Right ventricle myocardium superior (tissue), 1 donor: Measurements from ENCODE around the gene TCF12. TPM values are rescaled to one million over a fixed set of nuclear protein-coding genes. Genes with fewer than 3 reads are reported as not detected.
"Not testable (repeated sequence)": the region's sequence is repeated elsewhere in the genome, so short reads cannot be mapped to it uniquely, and the experiment has no call there.

Source experiments
- ATAC-seq: fragments of 200-7000 bp; cut with Tn5 transposase; one replicate; pipeline ENCODE4 v1.9.1; 2020; ENCODE audit warnings: mild to moderate bottlenecking; ENCODE audit not compliant: poor library complexity
- DNase-seq: peaks from one replicate; pipeline ENCODE4 v3.0.0-alpha.2; 2020
- intact Hi-C: fragments of 100-400 bp; cut with DNase I; formaldehyde crosslinking; loops from one replicate; pipeline ENCODE4 v1.11.2; 2022
- total RNA-seq: library from RNA; stranded (reverse); fragmentation: NEBNext Ultra II Directional; extraction: Animal tissue kit (Norgen Biotek cat#: 25700); gene quantifications from one replicate; pipeline ENCODE4 v1.2.1, GENCODE V29; 2021
- donor health status: DM: no; HTN: yes; CAD: no; lungs with severe emphysema.

The TCF12 gene
- total RNA-seq, 1 donor from 2014 or later = 32.9 TPM

DNA sequence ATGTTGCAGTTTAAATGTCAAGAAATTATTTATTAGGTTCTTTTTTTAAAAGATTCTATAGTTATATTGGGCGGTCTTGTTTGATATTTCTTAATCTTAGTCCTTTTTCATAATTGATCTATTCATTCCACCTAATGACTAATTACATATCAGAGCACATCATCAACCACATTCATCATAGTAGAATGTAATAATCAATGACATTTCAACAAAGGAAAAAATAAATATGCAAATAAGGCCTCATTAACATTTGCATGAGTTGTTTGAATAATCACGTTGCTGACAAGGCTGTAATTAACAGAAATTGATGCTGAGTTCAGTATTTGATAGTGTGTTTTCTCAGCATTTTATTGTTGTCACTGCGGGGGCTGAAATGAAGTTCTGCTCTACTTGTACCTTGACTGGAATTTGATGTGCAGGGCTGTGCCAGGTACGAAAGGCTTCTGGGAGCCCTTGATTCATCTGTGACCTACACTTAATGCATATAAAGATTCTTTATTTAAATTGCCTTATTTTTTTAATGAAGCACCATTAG is 215.7 kb downstream of the TCF12 start:
- DNase-seq (no peak), ATAC-seq (no peak)
- intact Hi-C loops = loop anchor here (10.0 kb wide), 1 partner anchor 219 kb away; the partner anchor contains the start of gene TCF12

GRCh38 chr15:57134851-57135250 is 216.4 kb downstream of the TCF12 start:
- DNase-seq (no peak), ATAC-seq (peak; percentile 23)
- intact Hi-C loops = loop anchor here (10.0 kb wide), 1 partner anchor 220 kb away; the partner anchor contains the start of gene TCF12

DNA sequence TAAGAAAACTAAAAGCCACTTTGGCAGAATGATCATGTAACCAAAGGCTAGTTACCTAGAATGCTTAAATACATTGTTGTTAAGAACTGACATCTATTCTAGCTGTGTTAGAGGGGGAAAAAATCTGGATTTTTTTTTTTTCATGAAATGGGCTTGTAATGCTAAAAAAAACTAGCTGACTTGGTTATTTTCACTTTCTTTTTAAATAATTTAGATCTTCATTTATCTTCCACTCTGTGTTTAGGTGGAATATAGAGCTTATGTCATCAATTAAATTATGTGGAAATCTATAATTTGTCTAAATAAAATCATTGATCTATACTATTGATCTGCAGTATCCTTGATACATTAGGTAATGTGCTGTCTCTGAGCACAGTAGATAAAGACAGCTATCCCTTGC is 217.4 kb downstream of the TCF12 start:
- no peak for DNase-seq
- intact Hi-C loops = loop anchor here (10.0 kb wide), 1 partner anchor 221 kb away; the partner anchor contains the start of gene TCF12
- ATAC-seq = no peak

DNA sequence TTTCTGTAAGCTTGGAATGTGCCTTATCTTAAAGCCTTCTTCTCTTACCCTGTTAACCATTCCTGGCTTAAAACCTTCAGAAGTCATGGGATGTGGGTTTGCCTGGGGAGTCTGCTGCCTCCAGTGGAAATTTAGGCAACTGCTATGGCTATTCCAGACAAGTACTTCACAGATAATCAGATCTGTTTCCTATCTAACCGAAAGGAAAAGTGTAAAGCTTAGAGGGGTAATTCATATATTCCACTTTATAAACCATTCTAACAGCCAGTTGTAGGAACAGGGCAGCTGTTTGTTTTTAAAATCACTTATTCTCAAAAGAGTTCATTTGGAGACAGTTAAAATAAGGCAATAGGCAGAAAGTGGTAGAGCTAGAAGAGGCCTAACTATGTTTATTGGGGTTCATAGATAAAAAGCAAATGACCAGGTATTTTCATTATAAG is 219.9 kb downstream of the TCF12 start:
- DNase-seq (no peak), ATAC-seq (peak; percentile 73)
- intact Hi-C loops = loop anchor here (10.0 kb wide), 1 partner anchor 224 kb away; the partner anchor contains the start of gene TCF12

- DNase-seq (no peak), ATAC-seq (no peak)
- intact Hi-C loops = loop anchor here (10.0 kb wide), 1 partner anchor 381 kb away; no protein-coding TSS in a partner anchor
Observed at GRCh38 chr15:57143511-57144078, 225.2 kb downstream of the TCF12 start.

GRCh38 chr15:57144448-57144847 is 226.0 kb downstream of the TCF12 start:
- no peak for DNase-seq
- ATAC-seq = no peak
- intact Hi-C loops = loop anchor here (10.0 kb wide), 1 partner anchor 380 kb away; no protein-coding TSS in a partner anchor

DNA sequence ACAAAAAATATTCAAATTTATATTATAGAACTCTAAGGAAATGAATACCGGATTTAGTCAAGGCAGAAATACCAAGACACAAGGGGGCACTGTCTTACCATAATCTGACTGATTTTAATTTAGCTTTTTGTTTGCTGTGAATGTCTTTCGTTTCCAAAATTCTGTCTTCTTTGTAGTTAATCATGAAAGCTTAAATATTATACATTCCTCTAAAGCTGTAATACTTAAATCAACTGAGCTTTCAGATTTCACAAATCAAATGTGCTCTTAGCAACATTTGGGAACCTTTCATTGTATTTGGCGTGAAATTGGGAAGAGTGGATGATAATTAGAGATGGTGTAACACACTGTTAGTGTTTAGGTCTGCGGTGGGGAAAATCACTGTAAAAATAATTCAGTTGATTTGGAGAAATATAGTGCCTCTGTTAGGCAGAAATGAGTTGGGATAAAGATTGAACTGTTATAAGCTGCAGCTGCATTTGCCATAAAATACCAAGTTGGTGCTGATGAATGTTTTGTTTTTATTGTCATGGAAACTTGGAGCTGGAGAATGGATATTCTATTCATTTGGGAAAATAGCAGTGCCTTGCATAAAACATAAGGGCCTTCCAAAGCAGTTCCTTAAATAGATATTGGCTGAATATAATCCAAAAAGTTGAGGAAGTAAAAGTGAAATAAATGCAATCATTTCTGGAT is 228.2 kb downstream of the TCF12 start:
- peak; percentile 65 for ATAC-seq
- no peak for DNase-seq
- intact Hi-C loops = loop anchor here (2.0 to 10.0 kb wide), 4 partner anchors 68 to 654 kb away; no protein-coding TSS in a partner anchor

- DNase-seq = no peak
- intact Hi-C loops = loop anchor here (2.0 to 10.0 kb wide), 4 partner anchors 67 to 655 kb away; no protein-coding TSS in a partner anchor
- ATAC-seq = no peak
Observed at GRCh38 chr15:57147621-57148020, 229.2 kb downstream of the TCF12 start.

- intact Hi-C loops = loop anchor here (5.0 to 10.0 kb wide), 3 partner anchors 159 to 656 kb away; no protein-coding TSS in a partner anchor
- ATAC-seq = peak; percentile 23
Observed at GRCh38 chr15:57148262-57148661, 229.8 kb downstream of the TCF12 start.

GRCh38 chr15:57149196-57149595 is 230.8 kb downstream of the TCF12 start:
- DNase-seq = no peak
- intact Hi-C loops = loop anchor here (5.0 to 10.0 kb wide), 3 partner anchors 158 to 657 kb away; no protein-coding TSS in a partner anchor
- peak; percentile 52 for ATAC-seq

More at GRCh38 chr15:57148262-57148661, 229.8 kb downstream of the TCF12 start:
- DNase-seq = no peak

DNA sequence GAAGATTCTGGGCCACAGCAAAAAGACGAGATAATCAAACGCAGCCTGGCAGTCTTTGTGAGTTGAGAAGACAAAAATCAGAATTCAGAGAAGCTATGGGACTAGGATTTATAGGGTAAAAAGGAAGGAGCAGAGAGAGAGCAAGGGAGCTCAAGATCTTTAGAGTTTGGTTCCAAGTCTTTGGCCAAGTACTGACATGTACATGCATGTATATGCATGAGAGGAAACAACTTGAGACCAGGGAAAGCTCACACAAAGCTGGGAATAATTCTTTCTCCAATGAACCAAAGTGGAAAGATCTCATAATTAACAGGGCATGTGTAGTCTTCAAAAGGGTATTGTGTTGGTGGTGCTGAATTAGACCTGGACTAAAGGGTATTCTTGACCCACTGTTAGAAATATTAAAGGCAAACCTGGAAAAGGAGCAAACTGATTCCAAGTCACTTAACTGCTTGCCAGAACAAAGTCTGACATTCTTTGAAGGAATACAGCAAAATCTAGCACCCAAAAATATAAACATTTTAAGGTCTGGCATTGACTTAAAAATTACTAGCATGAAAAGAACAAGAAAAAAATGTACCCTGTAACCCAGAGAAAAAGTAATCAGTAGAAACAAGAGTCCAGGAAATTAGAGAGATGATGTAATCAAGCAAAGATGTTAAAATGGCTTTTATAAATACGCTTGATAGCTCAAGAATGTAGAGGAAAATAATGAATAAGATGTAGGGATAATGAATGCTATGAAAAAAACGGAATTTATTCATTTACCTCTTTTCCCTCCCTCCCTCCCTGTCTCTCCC is 231.8 kb downstream of the TCF12 start:
- intact Hi-C loops = no loop called here
- DNase-seq (no peak), ATAC-seq (no peak)

DNA sequence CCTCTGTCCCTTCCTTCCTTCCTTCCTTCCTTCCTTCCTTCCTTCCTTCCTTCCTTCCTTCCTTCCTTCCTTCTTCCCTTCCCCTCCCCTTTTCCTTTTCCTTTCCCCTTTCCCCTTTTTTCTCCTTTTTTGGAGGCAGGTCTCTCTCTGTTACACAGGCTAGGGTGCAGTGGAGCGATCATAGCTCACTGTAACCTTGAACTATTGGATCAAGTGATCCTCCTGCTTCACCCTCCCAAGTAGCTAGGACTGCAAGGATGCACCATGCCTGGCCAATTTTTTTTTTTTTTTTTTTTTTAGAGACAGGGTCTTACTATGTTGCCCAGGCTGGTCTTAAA is 232.4 kb downstream of the TCF12 start:
- ATAC-seq, intact Hi-C loops, DNase-seq: not testable (repeated sequence)

GRCh38 chr15:57152133-57152532 is 233.7 kb downstream of the TCF12 start:
- ATAC-seq = no peak
- intact Hi-C loops = no loop called here
- DNase-seq = no peak

DNA sequence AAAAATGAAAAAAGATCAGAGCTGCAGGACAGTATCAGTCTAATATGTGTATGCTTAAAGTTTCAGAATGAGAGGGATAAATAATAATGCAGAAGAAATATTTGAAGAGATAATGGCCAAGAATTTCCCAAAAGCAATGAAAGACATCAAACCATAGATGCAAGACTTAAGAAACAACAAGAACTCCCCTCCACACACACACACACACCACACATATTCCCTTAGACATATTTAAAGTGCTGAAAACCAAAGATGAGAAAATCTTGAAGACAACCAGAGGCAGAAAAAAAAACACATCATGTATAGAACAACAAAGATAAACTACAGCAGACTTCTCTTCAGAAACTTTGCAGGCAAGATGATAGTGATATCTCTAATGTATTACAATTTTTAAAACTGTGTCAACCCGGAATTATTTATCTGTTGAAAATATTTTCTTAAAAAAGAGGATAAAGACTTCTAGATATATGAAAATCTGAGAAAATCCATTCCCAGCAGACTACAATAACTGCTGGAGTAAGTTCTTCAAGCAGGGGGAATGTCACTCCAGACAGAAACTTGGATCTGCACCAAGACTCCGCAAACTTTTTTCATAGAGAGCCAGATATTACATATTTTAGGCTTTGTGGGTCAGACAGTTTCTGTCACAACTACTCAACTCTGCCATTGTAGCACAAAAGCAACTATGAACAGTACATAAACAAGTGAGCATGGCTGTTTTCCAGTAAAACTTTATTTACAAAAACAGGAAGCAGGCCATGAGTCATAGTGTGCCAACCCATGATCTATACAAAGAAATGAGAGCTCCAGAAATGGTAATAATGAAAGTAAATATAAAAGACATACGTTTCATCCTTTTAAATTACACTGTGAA is 234.5 kb downstream of the TCF12 start:
- intact Hi-C loops = no loop called here
- DNase-seq = no peak
- ATAC-seq = no peak

DNA sequence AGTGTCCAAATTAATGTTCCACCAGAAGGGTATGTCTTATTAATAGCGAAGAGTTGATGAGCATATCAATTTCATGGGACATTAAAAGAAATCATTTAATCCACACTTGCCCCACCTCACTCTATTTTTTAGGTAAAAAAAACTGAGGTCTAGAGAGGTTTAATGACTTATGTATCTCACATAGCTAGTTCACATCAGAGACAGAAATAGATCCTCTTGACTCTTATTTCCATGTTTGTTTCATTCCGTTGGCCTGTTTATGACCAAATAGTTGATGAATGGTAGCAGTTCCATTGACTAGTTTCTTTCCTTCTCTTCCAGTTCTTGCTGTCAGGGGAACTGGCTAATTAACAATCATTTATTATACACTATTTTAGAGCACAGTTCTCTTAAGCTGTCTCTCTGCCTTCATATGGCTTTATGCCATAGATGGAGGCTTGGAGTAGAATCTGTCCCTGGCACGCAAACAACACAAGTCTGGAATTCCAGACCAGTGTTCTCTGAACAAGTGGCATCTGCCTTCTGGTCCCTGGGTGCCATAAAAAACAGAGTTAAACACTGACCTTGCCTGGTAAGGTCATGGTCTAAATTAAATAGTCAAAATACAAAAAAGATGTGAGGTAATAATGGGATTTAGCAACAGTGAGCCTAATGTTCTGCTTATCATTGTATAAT is 237.9 kb downstream of the TCF12 start:
- DNase-seq (no peak), ATAC-seq (peak; percentile 77)
- intact Hi-C loops = no loop called here

DNA sequence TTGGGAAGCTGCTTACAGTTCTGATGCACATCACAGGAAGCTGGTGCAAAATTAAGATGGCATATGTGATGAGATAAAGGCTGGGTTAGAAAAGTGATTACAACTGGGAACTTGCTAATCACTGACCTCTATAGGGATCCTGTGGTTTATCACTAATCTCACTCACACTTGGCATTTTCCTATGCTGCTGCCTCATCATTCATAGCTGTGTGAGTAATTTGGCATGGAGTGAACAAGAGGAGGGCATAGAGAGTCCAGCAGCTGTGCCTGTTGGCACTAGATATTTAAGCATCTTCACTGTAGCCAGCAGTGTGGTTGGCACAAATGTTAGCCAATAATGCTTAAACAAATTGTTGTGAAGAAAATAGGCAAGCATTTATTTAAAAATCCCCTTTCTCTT is 240.1 kb downstream of the TCF12 start:
- DNase-seq = no peak
- intact Hi-C loops = no loop called here
- ATAC-seq = peak; percentile 76

GRCh38 chr15:57158997-57159668 is 240.7 kb downstream of the TCF12 start:
- DNase-seq = no peak
- ATAC-seq = no peak
- intact Hi-C loops = no loop called here
